HK-2 (cell line): ENCODE data around the gene ASB6.
A peak's percentile ranks its signal among the peaks of the same experiment; 100 is the strongest.

Source experiments
- DNase-seq: peaks from one replicate; pipeline ENCODE4 v3.0.0-alpha.2; 2018; ENCODE audit not compliant: unreplicated experiment

ASB6 gene

GRCh38 chr9:129626625-129627284 is 15.2 kb downstream of the ASB6 start:
- DNase-seq = peak; percentile 60

- peak; percentile 87 for DNase-seq
Observed at GRCh38 chr9:129626079-129626624, 15.8 kb downstream of the ASB6 start, which contains the start of gene NTMT1. TSS of gene NTMT1 (plus strand) at chr9:129626163. CDS start at chr9:129632704, 6,541 bp downstream.

- DNase-seq = no peak
Observed at GRCh38 chr9:129624947-129625346, 17.0 kb downstream of the ASB6 start.

- peak; percentile 65 for DNase-seq
Observed at GRCh38 chr9:129624168-129624759, 17.7 kb downstream of the ASB6 start.

GRCh38 chr9:129623331-129623730 is 18.6 kb downstream of the ASB6 start:
- no peak for DNase-seq

- DNase-seq = no peak
Observed at GRCh38 chr9:129620669-129621295, 21.2 kb downstream of the ASB6 start, which contains the start of gene C9orf50. TSS of gene C9orf50 (minus strand) at chr9:129621101. CDS start at chr9:129620574, 527 bp downstream.

GRCh38 chr9:129619787-129620668 is 21.9 kb downstream of the ASB6 start:
- DNase-seq = no peak

GRCh38 chr9:129617167-129617566 is 24.8 kb downstream of the ASB6 start:
- no peak for DNase-seq

GRCh38 chr9:129615407-129616285 is 26.3 kb downstream of the ASB6 start:
- no peak for DNase-seq

GRCh38 chr9:129614932-129615331 is 27.0 kb downstream of the ASB6 start:
- DNase-seq = no peak

GRCh38 chr9:129613520-129614175 is 28.3 kb downstream of the ASB6 start:
- DNase-seq = no peak

- DNase-seq = no peak
Observed at GRCh38 chr9:129612815-129613519, 29.0 kb downstream of the ASB6 start.

GRCh38 chr9:129612123-129612522 is 29.8 kb downstream of the ASB6 start:
- no peak for DNase-seq

- no peak for DNase-seq
Observed at GRCh38 chr9:129611307-129611800, 30.6 kb downstream of the ASB6 start.

- peak; percentile 73 for DNase-seq
Observed at GRCh38 chr9:129610473-129611306, 31.3 kb downstream of the ASB6 start.

- DNase-seq = no peak
Observed at GRCh38 chr9:129610213-129610472, 31.8 kb downstream of the ASB6 start.

- DNase-seq = no peak
Observed at GRCh38 chr9:129609486-129610212, 32.3 kb downstream of the ASB6 start.
